K562 (cell line): ENCODE data around the gene SLC45A3. TPM values are rescaled to one million over a fixed set of nuclear protein-coding genes. Genes with fewer than 3 reads are reported as not detected.

Source experiments
- ADNP ChIP-seq: fragments of 200-800 bp; sonication (Bioruptor generic); IDR thresholded peaks from 2 replicates; pipeline ENCODE4 v1.6.1; 2016; ENCODE audit warnings: missing genetic modification characterization, missing compliant biosample characterization
- ARID3B ChIP-seq: fragments of 250-450 bp; sonication (Bioruptor Pico); IDR thresholded peaks from 2 replicates; pipeline ENCODE4 v1.4.0; 2020; ENCODE audit warnings: borderline replicate concordance
- ATF7 ChIP-seq: fragments of 450-650 bp; IDR thresholded peaks from 2 replicates; pipeline ENCODE4 v1.7.1; 2014; ENCODE audit warnings: mild to moderate bottlenecking, moderate library complexity
- BCLAF1 ChIP-seq, 2 experiments: fragments of 450-650 bp in 1 of 2; IDR thresholded peaks; 2 replicates each; pipeline ENCODE4 v1.6.1; 2011 to 2017; ENCODE audit warnings: low read depth in 2 of 2, antibody characterized with exemption in 1 of 2, borderline replicate concordance in 1 of 2, low read length in 1 of 2, mild to moderate bottlenecking in 1 of 2, mixed read lengths in 1 of 2; ENCODE audit not compliant: control insufficient read depth in 1 of 2
- CBFB ChIP-seq: sonication (generic); formaldehyde crosslinking; IDR thresholded peaks from 2 replicates; pipeline ENCODE4 v1.4.0; 2020; ENCODE audit warnings: mild to moderate bottlenecking, missing genetic modification reagents
- CHD4 ChIP-seq: fragments of 200-600 bp; sonication (generic); IDR thresholded peaks from 3 replicates; pipeline ENCODE4 v1.6.1; 2012; ENCODE audit warnings: low read depth, mild to moderate bottlenecking, mixed read lengths, low read length, inconsistent platforms; ENCODE audit not compliant: insufficient read depth, insufficient replicate concordance, poor library complexity, severe bottlenecking
- CTBP1 ChIP-seq: fragments of 450-650 bp; IDR thresholded peaks from 2 replicates; pipeline ENCODE4 v1.6.1; 2016; ENCODE audit warnings: borderline replicate concordance
- JUND ChIP-seq, 2 experiments: IDR thresholded peaks; 2 replicates in 1 of 2; 3 replicates in 1 of 2; pipeline ENCODE4 v1.6.1; 2011; ENCODE audit warnings: borderline replicate concordance in 2 of 2, low read depth in 2 of 2, low read length in 2 of 2, improper control_type of control experiment in 1 of 2, missing biosample characterization in 1 of 2, missing genetic modification characterization in 1 of 2, missing genetic modification reagents in 1 of 2
- NFYB ChIP-seq: IDR thresholded peaks from 2 replicates; pipeline ENCODE4 v1.6.1; 2011; ENCODE audit warnings: mild to moderate bottlenecking, moderate library complexity; ENCODE audit not compliant: insufficient read length; ENCODE audit errors: extremely low read depth
- PCBP2 ChIP-seq: fragments of 200-400 bp; formaldehyde crosslinking; IDR thresholded peaks from 2 replicates; pipeline ENCODE4 v1.6.1; 2018; ENCODE audit warnings: low read length, low read depth, mild to moderate bottlenecking, moderate library complexity; ENCODE audit not compliant: poor library complexity, severe bottlenecking
- POLR2A ChIP-seq: fragments of 450-650 bp; conservative IDR thresholded peaks from 2 replicates; pipeline ENCODE4 v1.6.1; 2016
- POLR3A ChIP-seq: IDR thresholded peaks from 2 replicates; pipeline ENCODE4 v1.6.1; 2011; ENCODE audit warnings: borderline replicate concordance, mild to moderate bottlenecking, moderate library complexity; ENCODE audit not compliant: insufficient read length, insufficient read depth; ENCODE audit errors: extremely low read depth
- SMAD3 ChIP-seq: fragments of 450-650 bp; formaldehyde crosslinking; conservative IDR thresholded peaks from 2 replicates; pipeline ENCODE4 v1.4.0; 2020; ENCODE audit warnings: mild to moderate bottlenecking
- TAF15 ChIP-seq: fragments of 200-400 bp; formaldehyde crosslinking; IDR thresholded peaks from 2 replicates; pipeline ENCODE4 v1.6.1; 2017; ENCODE audit warnings: mild to moderate bottlenecking, low read depth, low read length, moderate library complexity
- TCF3 ChIP-seq: sonication (generic); formaldehyde crosslinking; IDR thresholded peaks from 2 replicates; pipeline ENCODE4 v1.4.0; 2020; ENCODE audit warnings: mild to moderate bottlenecking, missing genetic modification reagents
- TEAD2 ChIP-seq: fragments of 450-650 bp; IDR thresholded peaks from 2 replicates; pipeline ENCODE4 v1.6.1; 2016; ENCODE audit warnings: missing genetic modification characterization, control low read depth, missing compliant biosample characterization
- ZNF217 ChIP-seq: sonication (generic); formaldehyde crosslinking; IDR thresholded peaks from 2 replicates; pipeline ENCODE4 v1.8.0; 2022; ENCODE audit warnings: mild to moderate bottlenecking, missing genetic modification reagents
- ZNF3 ChIP-seq: fragments of 250-450 bp; sonication (Bioruptor Pico); IDR thresholded peaks from 2 replicates; pipeline ENCODE4 v1.5.0; 2021; ENCODE audit warnings: mild to moderate bottlenecking, moderate library complexity
- ZNF583 ChIP-seq: fragments of 250-450 bp; sonication (Bioruptor Pico); IDR thresholded peaks from 2 replicates; pipeline ENCODE4 v1.4.0; 2020
- ZNF740 ChIP-seq, 3 experiments: fragments of 200-800 bp in 1 of 3; sonication (Bioruptor generic) in 1 of 3; sonication (generic) in 1 of 3; formaldehyde crosslinking in 1 of 3; IDR thresholded peaks; 2 replicates each; pipeline versions ENCODE4 v1.6.1 to v1.8.0; 2016 to 2022; ENCODE audit warnings: mild to moderate bottlenecking in 2 of 3, missing compliant biosample characterization in 2 of 3, missing genetic modification characterization in 2 of 3, missing genetic modification reagents in 1 of 3
- ZNF830 ChIP-seq: fragments of 250-450 bp; sonication (Bioruptor Pico); IDR thresholded peaks from 2 replicates; pipeline ENCODE4 v1.5.0; 2021; ENCODE audit warnings: mild to moderate bottlenecking
- polyA plus RNA-seq, 8 experiments: library from polyadenylated mRNA; depleted of rRNA in 4 of 8; stranded (reverse) in 5 of 8; unstranded in 3 of 8; fragments of >200 nt; fragmentation: Nextera tagmentation in 2 of 8; fragmentation: Illumina TruSeq in 1 of 8; extraction: Ambion mirVana in 2 of 8; extraction: Trizol in 1 of 8; gene quantifications; 2 replicates each; pipeline versions ENCODE4 v1.2.1 to v1.2.3, GENCODE V29; 2011 to 2014; ENCODE audit warnings: inconsistent platforms in 1 of 8, missing spikeins in 1 of 8
- total RNA-seq, 7 experiments: library from RNA; depleted of rRNA in 6 of 7; stranded (reverse); fragments of >200 nt in 6 of 7; fragmentation: Illumina TruSeq in 2 of 7; extraction: Trizol in 2 of 7; gene quantifications; 2 replicates each; pipeline versions ENCODE4 v1.2.1 to v1.2.3, GENCODE V29; 2011 to 2021; ENCODE audit warnings: low replicate concordance in 1 of 7

Gene SLC45A3
- total and polyA plus RNA-seq, 9 of the 15 experiments (the other 6 are each of a cell fraction or from before 2014, with no cell fraction given), result 0.06 to 3.3 (median 1.3) TPM

GRCh38 chr1:205678286-205679111 lies 1.8 kb downstream of the SLC45A3 start (continued):
- TF ChIP-seq CTBP1 (peak; percentile 92), JUND (IDR thresholded peaks at IDR 0.05; ENCODE audit: borderline replicate concordance, low read depth, low read length) (peak; percentile 93), JUND (tag; IDR thresholded peaks at IDR 0.05; ENCODE audit: borderline replicate concordance, low read depth, low read length) (peak; percentile 91; the same call in 2 of the 3 replicates), POLR2A (no peak), NFYB (no peak), ATF7 (peak; percentile 91), ARID3B (CRISPR knock-in tag) (no peak), ZNF217 (no peak), ZNF583 (no peak), BCLAF1 (IDR thresholded peaks at IDR 0.05; ENCODE audit: borderline replicate concordance in 1 of 2, control insufficient read depth in 1 of 2, low read depth in 2 of 2, low read length in 1 of 2) (no peak), TCF3 (CRISPR knock-in tag) (peak; percentile 99), TEAD2 (tag) (peak; percentile 80; the same call in 1 of the 2 replicates), CHD4 (peak; percentile 56), ZNF3 (CRISPR knock-in tag) (no peak), ADNP (tag) (peak; percentile 82; the same call in 1 of the 2 replicates), CBFB (no peak), SMAD3 (CRISPR knock-in tag) (peak; percentile 88), TAF15 (no peak), ZNF830 (CRISPR knock-in tag) (no peak), POLR3A (no peak), ZNF740 (CRISPR knock-in tag; IDR thresholded peaks at IDR 0.05) (peak; percentile 61), ZNF740 (tag; IDR thresholded peaks at IDR 0.05) (no peak), PCBP2 (no peak)
